ENCODE measurements around the gene NME7.
A peak's percentile ranks its signal among the peaks of the same experiment; 100 is the strongest.

Gene NME7

GRCh38 chr1:169113613-169114119 lies 253.9 kb downstream of the NME7 start:
- Histone ChIP-seq H3K27me3 (replicated peaks) (no peaks in the 10 kb centered on the region), H3K27ac (peak overlapping the region; percentile 89), H3K4me3 (ENCODE audit: low read depth, low read length) (no peak overlapping the region), H3K36me3 (replicated peaks) (no peaks in the 10 kb centered on the region)
- peak; percentile 90 for DNase-seq
- TF ChIP-seq CTCF (IDR thresholded peaks at IDR 0.05; ENCODE audit: low read depth, low read length, missing control alignments) = no peak
- in situ Hi-C loops (cut with HindIII; ENCODE audit: low pct_ligation_motif_present, low sequenced_read_pairs) = no loop called here

DNA sequence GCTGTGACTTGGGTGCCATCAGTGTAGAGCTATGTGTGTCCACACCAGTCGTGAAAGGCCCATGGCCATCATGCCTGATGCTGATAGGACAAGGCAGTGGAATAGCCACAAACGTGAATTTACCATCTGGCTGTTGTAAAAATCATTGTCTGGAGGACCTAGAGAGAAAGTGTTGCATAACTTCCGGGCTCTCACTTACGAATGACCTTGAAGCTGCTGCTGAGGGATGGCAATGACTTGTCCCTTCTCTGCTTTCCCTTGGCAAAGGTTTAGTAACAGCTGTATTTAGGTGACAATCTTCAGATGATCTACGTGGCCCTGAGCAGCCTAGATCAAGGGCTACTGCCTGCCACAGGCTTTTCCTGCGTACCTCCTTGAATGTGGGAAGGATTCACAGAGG lies 255.4 kb downstream of the NME7 start:
- Histone ChIP-seq H3K4me3 (ENCODE audit: low read depth, low read length) (no peak overlapping the region), H3K27me3 (replicated peaks) (no peaks in the 10 kb centered on the region), H3K27ac (no peak overlapping the region), H3K36me3 (replicated peaks) (no peaks in the 10 kb centered on the region)
- in situ Hi-C loops (cut with HindIII; ENCODE audit: low pct_ligation_motif_present, low sequenced_read_pairs) = no loop called here
- no peak for TF ChIP-seq CTCF (IDR thresholded peaks at IDR 0.05; ENCODE audit: low read depth, low read length, missing control alignments)
- no peak for DNase-seq

- Histone ChIP-seq H3K27ac (peak overlapping the region; percentile 75), H3K27me3 (replicated peaks) (no peaks in the 10 kb centered on the region), H3K4me3 (ENCODE audit: low read depth, low read length) (no peak overlapping the region), H3K36me3 (replicated peaks) (no peaks in the 10 kb centered on the region)
- DNase-seq = no peak
- TF ChIP-seq CTCF (IDR thresholded peaks at IDR 0.05; ENCODE audit: low read depth, low read length, missing control alignments) = no peak
- in situ Hi-C loops (cut with HindIII; ENCODE audit: low pct_ligation_motif_present, low sequenced_read_pairs) = no loop called here
These were observed 256.1 kb downstream of the NME7 start for GRCh38 chr1:169111472-169111871.

DNA sequence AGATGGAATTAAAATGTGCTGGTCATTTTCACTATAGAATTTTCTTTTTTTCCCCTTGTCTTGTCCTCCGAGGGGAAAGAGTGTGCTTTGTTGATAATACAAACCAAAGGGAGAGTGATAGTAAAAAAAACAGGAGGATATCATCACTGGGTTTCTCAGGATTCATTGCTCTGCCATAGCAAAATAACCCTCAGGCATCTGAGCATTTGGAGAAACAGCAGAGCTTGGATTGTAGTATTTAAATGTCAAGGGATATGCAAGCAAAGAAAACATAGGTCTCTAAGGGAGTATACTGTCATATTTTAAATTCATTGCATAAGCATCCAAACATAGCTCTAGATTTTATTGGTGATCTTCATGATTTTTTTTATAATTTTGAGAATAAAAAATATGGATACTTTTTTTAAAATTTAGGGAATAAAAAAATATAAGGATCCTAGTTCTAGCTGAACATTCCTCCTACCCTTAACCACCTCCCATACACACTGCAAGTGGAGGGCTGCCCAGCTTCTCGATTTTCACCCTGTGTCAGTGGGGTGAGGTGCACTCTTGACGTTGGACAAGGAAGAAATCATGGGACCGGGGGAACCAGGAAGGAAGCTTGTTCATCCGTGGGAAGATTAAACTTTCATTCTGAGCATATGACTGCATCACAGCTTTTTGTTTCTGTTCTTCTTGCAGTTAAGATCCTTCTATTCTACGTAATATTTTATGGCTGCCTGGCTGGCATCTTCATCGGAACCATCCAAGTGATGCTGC lies 256.7 kb downstream of the NME7 start:
- no peak for TF ChIP-seq CTCF (IDR thresholded peaks at IDR 0.05; ENCODE audit: low read depth, low read length, missing control alignments)
- Histone ChIP-seq H3K4me3 (ENCODE audit: low read depth, low read length) (no peak overlapping the region), H3K36me3 (replicated peaks) (no peaks in the 10 kb centered on the region), H3K27me3 (replicated peaks) (no peaks in the 10 kb centered on the region), H3K27ac (peak overlapping the region; percentile 75)
- in situ Hi-C loops (cut with HindIII; ENCODE audit: low pct_ligation_motif_present, low sequenced_read_pairs) = no loop called here
- DNase-seq = peak; percentile 48

DNA sequence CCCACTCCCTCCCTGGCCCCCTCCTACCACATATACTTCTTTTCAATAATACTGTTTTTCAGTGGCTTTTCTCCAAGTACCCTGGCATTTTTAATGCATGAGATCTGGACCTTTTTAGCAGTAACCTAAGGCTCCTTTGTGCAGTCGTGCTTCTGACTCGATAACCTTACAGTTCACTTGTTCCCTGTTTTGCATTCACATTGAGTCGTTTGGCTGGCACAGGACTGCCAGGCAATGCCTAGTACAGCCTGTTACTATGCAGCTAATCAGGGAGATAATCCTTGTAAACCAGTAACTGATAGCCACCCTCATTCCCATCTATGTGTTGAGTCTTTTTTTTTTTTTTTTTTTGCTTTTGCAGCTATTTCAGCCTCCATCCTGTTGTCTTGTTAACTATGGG lies 257.4 kb downstream of the NME7 start:
- Histone ChIP-seq H3K4me3 (ENCODE audit: low read depth, low read length) (peak overlapping the region; percentile 26), H3K27ac (peak overlapping the region; percentile 75), H3K36me3 (replicated peaks) (no peaks in the 10 kb centered on the region), H3K27me3 (replicated peaks) (no peaks in the 10 kb centered on the region)
- no peak for DNase-seq
- TF ChIP-seq CTCF (IDR thresholded peaks at IDR 0.05; ENCODE audit: low read depth, low read length, missing control alignments) = no peak
- in situ Hi-C loops (cut with HindIII; ENCODE audit: low pct_ligation_motif_present, low sequenced_read_pairs) = no loop called here

All from brain microvascular endothelial cell (primary cell).